Activated CD8-positive, alpha-beta T cell treated with anti-CD3 and anti-CD28 coated beads, Interleukin-2, amount 10 ng/mL, durations not matched to agents 7 days and 5 days (primary cell): ENCODE measurements around the gene HSPB9. TPM values are rescaled to one million over a fixed set of nuclear protein-coding genes. Genes with fewer than 3 reads are reported as not detected.
A peak's percentile ranks its signal among the peaks of the same experiment; 100 is the strongest.

Experiments used
- ATAC-seq: fragments of 150-1000 bp; cut with Tn5 transposase; one replicate; pipeline ENCODE4 v1.10.0; 2021; ENCODE audit warnings: moderate library complexity
- CTCF ChIA-PET: fragments of 350-600 bp; sonication (Branson Sonifier 250); formaldehyde crosslinking; loops from one replicate; lab custom pipeline; 2021; ENCODE audit warnings: antibody characterized with exemption; lab: Charles Lee
- POLR2A ChIA-PET: fragments of 350-600 bp; sonication (Branson Sonifier 250); formaldehyde crosslinking; loops from one replicate; lab custom pipeline; 2021; ENCODE audit warnings: antibody characterized with exemption; lab: Charles Lee
- DNase-seq: peaks from one replicate; pipeline ENCODE4 v3.0.0-alpha.2; 2020
- H3K27ac Mint-ChIP-seq: one replicate; pipeline ENCODE4 v1.8.0; 2021; ENCODE audit warnings: mild to moderate bottlenecking, mixed read lengths
- H3K27me3 Mint-ChIP-seq: one replicate; pipeline ENCODE4 v1.8.0; 2021; ENCODE audit warnings: low read depth, mixed read lengths
- H3K36me3 Mint-ChIP-seq: one replicate; pipeline ENCODE4 v1.8.0; 2021; ENCODE audit warnings: low read depth, mixed read lengths
- H3K4me1 Mint-ChIP-seq: one replicate; pipeline ENCODE4 v1.8.0; 2021; ENCODE audit warnings: low read depth, mixed read lengths
- H3K4me3 Mint-ChIP-seq: one replicate; pipeline ENCODE4 v1.8.0; 2021; ENCODE audit warnings: mild to moderate bottlenecking, mixed read lengths
- H3K9me3 Mint-ChIP-seq: one replicate; pipeline ENCODE4 v1.8.0; 2022; ENCODE audit warnings: mixed read lengths; ENCODE audit not compliant: insufficient read depth
- total RNA-seq, 2 experiments: library from RNA; stranded (reverse); gene quantifications; one replicate each; pipeline ENCODE4 v1.2.3, GENCODE V29; 2021

HSPB9 gene
- total RNA-seq, 2 experiments from 2014 or later = 0.16 to 0.29 TPM

DNA sequence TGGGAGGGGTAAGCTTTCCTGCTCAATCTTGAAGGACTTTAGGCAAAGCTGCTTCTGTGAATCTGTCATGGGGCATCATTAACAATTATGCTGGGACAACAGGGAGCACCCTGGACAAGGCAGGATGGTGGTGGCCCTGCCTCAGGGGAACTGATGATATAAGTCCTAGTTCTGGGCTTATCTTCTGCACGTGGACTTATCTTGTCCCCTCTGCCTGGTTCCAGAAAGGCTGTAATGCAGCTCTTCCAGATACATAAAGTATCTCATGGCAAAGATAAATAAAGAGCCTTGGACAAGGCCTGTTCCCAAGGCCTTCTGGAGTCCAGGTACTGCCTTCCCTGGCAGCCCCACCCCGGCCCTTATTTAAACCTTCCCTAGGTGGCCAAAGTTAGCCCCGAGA, 18.3 kb upstream of the HSPB9 start:
- Mint-ChIP-seq H3K27ac (no peak overlapping the region), H3K4me3 (no peak overlapping the region), H3K36me3 (peaks cover 43% of the 10 kb centered on the region), H3K4me1 (peaks cover 24% of the 10 kb centered on the region), H3K27me3 (no peaks in the 10 kb centered on the region), H3K9me3 (no peaks in the 10 kb centered on the region)
- no peak for DNase-seq
- POLR2A ChIA-PET = interaction anchor here (1.2 to 2.5 kb wide), 2 partner anchors 9 to 16 kb away, joined by 3 to 11 read pairs; partner anchors contain the start of gene DHX58
- CTCF ChIA-PET = interaction anchor here (1.8 to 1.9 kb wide), 2 partner anchors 38 to 79 kb away, joined by 8 read pairs; no protein-coding TSS in a partner anchor
- ATAC-seq = no peak

DNA sequence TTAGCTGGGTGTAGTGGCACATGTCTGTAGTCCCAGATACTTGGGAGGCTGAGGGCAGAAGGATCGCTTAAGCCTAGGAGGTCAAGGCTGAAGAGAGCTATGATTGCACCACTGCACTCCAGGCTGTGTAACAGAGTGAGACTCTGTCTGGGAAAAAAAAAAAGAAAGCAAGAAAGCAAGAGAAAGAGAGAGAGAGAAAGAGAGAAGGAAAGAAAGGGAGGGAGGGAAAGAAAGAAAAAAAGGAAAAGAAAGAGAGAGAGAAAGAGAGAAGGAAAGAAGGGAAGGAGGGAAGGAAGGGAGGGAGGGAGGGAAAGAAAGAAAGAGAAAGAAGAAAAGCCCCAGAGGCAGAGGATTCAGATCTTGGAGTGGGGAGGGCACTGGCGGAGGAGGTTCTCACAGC, 16.6 kb upstream of the HSPB9 start:
- CTCF ChIA-PET = interaction anchor here (1.4 to 16.9 kb wide), 6 partner anchors 35 to 90 kb away, joined by 3 to 168 read pairs (median 5); partner anchors contain the start of genes DNAJC7 and NKIRAS2
- Mint-ChIP-seq H3K36me3 (peaks cover 54% of the 10 kb centered on the region), H3K4me1 (peaks cover 36% of the 10 kb centered on the region), H3K9me3 (no peaks in the 10 kb centered on the region), H3K27ac (peak overlapping the region; percentile 46), H3K27me3 (no peaks in the 10 kb centered on the region), H3K4me3 (no peak overlapping the region)
- no peak for DNase-seq
- no peak for ATAC-seq
- POLR2A ChIA-PET = no interaction called here

GRCh38 chr17:42107124-42107523, 15.5 kb upstream of the HSPB9 start:
- Mint-ChIP-seq H3K27ac (no peak overlapping the region), H3K27me3 (no peaks in the 10 kb centered on the region), H3K36me3 (peaks cover 56% of the 10 kb centered on the region), H3K4me3 (no peak overlapping the region), H3K9me3 (no peaks in the 10 kb centered on the region), H3K4me1 (peaks cover 46% of the 10 kb centered on the region)
- ATAC-seq = no peak
- no peak for DNase-seq
- CTCF ChIA-PET = interaction anchor here (0.8 to 16.9 kb wide), 9 partner anchors 10 to 144 kb away, joined by 3 to 168 read pairs (median 6); partner anchors contain the start of genes DNAJC7, KAT2A and NKIRAS2
- POLR2A ChIA-PET = interaction anchor here (1.1 to 2.2 kb wide), 4 partner anchors 8 to 141 kb away, joined by 3 to 7 read pairs (median 3); partner anchors contain the start of gene CNP

DNA sequence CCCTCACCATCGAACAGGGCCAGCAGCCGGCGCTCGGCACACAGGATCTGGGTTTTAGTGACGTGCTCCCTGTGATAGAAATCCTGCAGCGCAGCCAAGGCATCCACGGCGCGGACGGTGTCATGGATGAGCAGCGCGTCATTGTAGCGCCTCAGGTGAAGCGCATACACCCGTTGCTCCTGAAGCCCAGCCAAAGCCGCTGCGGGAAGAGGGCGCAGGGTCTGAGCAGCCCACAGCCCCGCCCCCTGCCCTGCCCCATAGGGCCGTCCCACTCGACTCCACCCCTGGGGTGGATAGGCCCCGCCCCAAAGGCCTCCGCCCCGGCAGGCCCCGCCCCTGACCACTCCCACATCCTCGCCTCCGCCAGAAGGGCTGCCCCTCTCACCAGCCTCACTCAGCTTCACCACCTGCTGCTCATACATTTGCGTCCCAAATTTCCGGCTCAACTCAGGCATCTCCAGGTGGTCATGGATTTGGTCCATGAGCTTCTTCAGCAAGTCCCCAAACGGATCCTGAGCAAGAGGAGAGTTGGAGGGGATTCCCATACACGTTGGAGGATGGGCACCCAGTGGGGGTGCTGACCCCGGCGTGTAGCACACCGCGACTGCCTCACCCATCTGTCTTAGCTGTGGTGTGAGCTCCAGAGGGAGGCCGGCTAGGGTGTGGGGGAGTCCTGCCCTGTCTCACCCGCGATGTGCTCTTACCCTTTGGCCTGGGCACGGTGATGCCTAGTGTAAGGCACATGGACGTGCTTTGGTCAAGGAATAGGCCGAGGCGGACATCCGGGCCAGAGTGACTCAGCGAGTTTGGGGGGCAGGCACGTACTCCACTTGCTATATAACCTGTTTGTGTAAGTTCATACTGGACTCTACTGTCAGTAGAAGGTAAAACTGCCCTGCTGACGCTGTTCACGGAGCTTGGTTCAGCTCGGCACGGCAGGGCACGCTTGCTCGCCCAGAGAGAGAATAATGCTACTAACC, 14.7 kb upstream of the HSPB9 start:
- no peaks in the 10 kb centered on the region for H3K9me3 Mint-ChIP-seq
- H3K36me3 Mint-ChIP-seq = peaks cover 56% of the 10 kb centered on the region

DNA sequence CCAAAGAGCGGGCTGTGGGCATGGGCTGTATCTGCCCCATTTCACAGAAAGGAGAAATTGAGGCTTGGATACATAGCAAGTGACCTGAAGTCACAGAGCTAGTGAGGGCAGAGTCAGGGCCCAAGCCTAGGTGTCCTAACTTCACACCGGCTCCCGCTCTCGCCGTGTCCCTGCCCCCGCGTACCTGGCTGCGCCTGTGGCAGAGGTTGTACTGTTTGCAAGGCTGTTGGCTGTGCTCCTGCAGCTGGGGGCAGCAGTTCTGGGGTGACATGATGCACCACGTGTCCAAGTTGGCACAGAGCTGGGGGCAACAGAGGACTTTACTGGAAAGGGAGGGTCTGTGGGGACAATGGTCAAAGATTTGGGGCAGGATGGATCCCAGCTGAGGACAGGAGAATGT, 13.5 kb upstream of the HSPB9 start:
- Mint-ChIP-seq H3K4me1 (peaks cover 56% of the 10 kb centered on the region), H3K27ac (no peak overlapping the region), H3K4me3 (no peak overlapping the region), H3K36me3 (peaks cover 57% of the 10 kb centered on the region), H3K27me3 (no peaks in the 10 kb centered on the region), H3K9me3 (no peaks in the 10 kb centered on the region)
- ATAC-seq = no peak
- ChIA-PET CTCF (interaction anchor here (1.1 to 16.9 kb wide), 7 partner anchors 8 to 146 kb away, joined by 4 to 168 read pairs (median 7); partner anchors contain the start of genes KAT2A and ZNF385C), POLR2A (interaction anchor here (1.9 to 2.2 kb wide), 2 partner anchors 17 to 143 kb away, joined by 4 to 7 read pairs; partner anchors contain the start of gene CNP)
- DNase-seq = no peak

More for the DNA sequence above, 14.7 kb upstream of the HSPB9 start:
- ChIA-PET POLR2A (interaction anchor here (1.0 to 2.2 kb wide), 7 partner anchors 9 to 142 kb away, joined by 3 to 7 read pairs (median 3); partner anchors contain the start of genes CNP and NKIRAS2), CTCF (interaction anchor here (1.0 to 16.9 kb wide), 8 partner anchors 12 to 298 kb away, joined by 3 to 168 read pairs (median 6); partner anchors contain the start of genes DNAJC7, KAT2A and NKIRAS2)
- peak; percentile 95 for DNase-seq
- Mint-ChIP-seq H3K4me3 (peak overlapping the region; percentile 60), H3K4me1 (peaks cover 49% of the 10 kb centered on the region), H3K27me3 (no peaks in the 10 kb centered on the region), H3K27ac (peak overlapping the region; percentile 37)
- peak; percentile 80 for ATAC-seq

- peaks cover 64% of the 10 kb centered on the region for H3K4me1 Mint-ChIP-seq
- ATAC-seq = no peak
- peak overlapping the region; percentile 90 for H3K4me3 Mint-ChIP-seq
- DNase-seq = no peak
- no peaks in the 10 kb centered on the region for H3K27me3 Mint-ChIP-seq
- peak overlapping the region; percentile 98 for H3K27ac Mint-ChIP-seq
- H3K36me3 Mint-ChIP-seq = peaks cover 55% of the 10 kb centered on the region
- ChIA-PET CTCF (interaction anchor here (0.7 to 16.9 kb wide), 12 partner anchors 10 to 293 kb away, joined by 3 to 168 read pairs (median 6); partner anchors contain the start of genes DNAJC7, NKIRAS2 and ZNF385C), POLR2A (interaction anchor here (0.6 to 6.1 kb wide), 7 partner anchors 11 to 143 kb away, joined by 3 to 96 read pairs (median 22); partner anchors contain the start of genes CNP, DNAJC7, HSPB9 and KAT2A)
- no peaks in the 10 kb centered on the region for H3K9me3 Mint-ChIP-seq
Observed at GRCh38 chr17:42110301-42111264, 12.0 kb upstream of the HSPB9 start.

DNA sequence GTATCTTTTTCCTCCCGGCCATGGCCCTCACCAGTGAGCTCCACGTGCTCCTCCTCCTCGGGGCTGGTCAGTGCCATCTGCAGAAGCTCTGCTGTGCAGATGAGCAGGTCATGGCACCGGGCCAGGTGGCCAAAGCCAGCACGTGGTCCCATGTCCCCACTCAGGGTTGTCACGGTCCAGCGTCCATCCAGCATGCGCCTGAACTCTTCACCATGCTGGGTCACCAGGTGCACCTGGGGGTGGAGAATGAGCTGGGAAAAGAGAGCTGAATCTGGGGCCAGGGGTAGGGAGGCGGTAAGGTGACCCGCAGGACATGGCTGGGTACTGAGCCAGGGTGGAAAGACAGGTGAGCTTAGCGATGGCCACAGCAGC, 11.4 kb upstream of the HSPB9 start:
- no peaks in the 10 kb centered on the region for H3K27me3 Mint-ChIP-seq
- H3K4me1 Mint-ChIP-seq = peaks cover 66% of the 10 kb centered on the region
- POLR2A ChIA-PET = interaction anchor here (0.7 to 6.1 kb wide), 13 partner anchors 10 to 901 kb away, joined by 3 to 96 read pairs (median 10); partner anchors contain the start of genes CNP, DNAJC7, HSPB9 and KAT2A
- H3K9me3 Mint-ChIP-seq = no peaks in the 10 kb centered on the region
- CTCF ChIA-PET = interaction anchor here (0.7 to 16.9 kb wide), 11 partner anchors 8 to 292 kb away, joined by 3 to 168 read pairs (median 6); partner anchors contain the start of genes DNAJC7 and NKIRAS2
- H3K36me3 Mint-ChIP-seq = peaks cover 56% of the 10 kb centered on the region
- peak overlapping the region; percentile 98 for H3K27ac Mint-ChIP-seq
- DNase-seq (no peak), ATAC-seq (no peak)
- peak overlapping the region; percentile 90 for H3K4me3 Mint-ChIP-seq

DNA sequence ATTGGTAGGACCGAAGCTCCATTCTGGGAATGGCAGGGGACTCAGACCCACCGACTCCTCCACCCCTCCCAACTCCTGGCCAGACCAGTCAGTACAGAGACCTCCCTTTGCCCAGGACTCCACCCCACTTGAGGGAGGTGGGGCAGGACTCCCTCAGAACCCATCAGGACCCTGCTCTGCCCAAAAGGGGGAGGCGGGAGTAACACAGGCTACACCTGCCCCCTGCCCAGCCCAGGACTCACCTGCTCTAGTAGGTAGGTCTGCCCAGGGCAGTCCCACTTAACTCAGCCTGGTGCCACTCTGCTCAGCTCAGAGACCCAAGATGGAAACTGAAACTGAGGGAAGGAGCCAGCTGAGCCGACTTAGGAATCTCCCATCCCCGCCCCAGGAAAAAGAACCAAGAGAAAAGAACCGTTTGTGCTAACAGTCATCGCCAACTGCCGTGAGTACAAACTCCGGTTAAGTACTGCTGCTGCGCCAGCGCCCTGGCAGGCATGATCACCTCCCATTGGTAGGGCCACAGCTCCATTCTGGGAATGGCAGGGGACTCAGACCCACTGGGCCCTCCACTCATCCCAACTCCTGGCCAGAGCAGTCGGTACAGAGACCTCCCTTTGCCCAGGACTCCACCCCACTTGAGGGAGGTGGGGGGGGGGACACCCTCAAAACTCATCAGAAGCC, 10.6 kb upstream of the HSPB9 start:
- peaks cover 68% of the 10 kb centered on the region for H3K4me1 Mint-ChIP-seq

GRCh38 chr17:42112552-42113176, 9.9 kb upstream of the HSPB9 start, which contains the start of gene DHX58:
Gene DHX58 (minus strand): TSS chr17:42112714. CDS start chr17:42111892, 822 bp downstream.
- Mint-ChIP-seq H3K36me3 (peaks cover 62% of the 10 kb centered on the region), H3K27ac (peak within 1 kb of the TSS; percentile 98), H3K4me3 (peak within 1 kb of the TSS; percentile 90), H3K4me1 (peaks cover 68% of the 10 kb centered on the region), H3K27me3 (no peaks in the 10 kb centered on the region), H3K9me3 (no peaks in the 10 kb centered on the region)
- ChIA-PET CTCF (interaction anchor here (0.7 to 16.9 kb wide), 13 partner anchors 11 to 149 kb away, joined by 3 to 168 read pairs (median 9); partner anchors contain the start of genes DNAJC7, KCNH4 and NKIRAS2), POLR2A (interaction anchor here (0.5 to 6.1 kb wide), 32 partner anchors 9 to 464 kb away, joined by 3 to 96 read pairs (median 4); partner anchors contain the start of genes ACLY, CNP, DNAJC7 and GHDC)
- peak; percentile 89 for ATAC-seq
- DNase-seq = peak; percentile 92

More for the DNA sequence above, 10.6 kb upstream of the HSPB9 start:
- H3K36me3 Mint-ChIP-seq = peaks cover 58% of the 10 kb centered on the region
- peak overlapping the region; percentile 98 for H3K27ac Mint-ChIP-seq
- peak overlapping the region; percentile 90 for H3K4me3 Mint-ChIP-seq
- no peaks in the 10 kb centered on the region for H3K27me3 Mint-ChIP-seq
- DNase-seq (peak; percentile 49), ATAC-seq (peak; percentile 11)
- ChIA-PET CTCF (interaction anchor here (0.7 to 16.9 kb wide), 14 partner anchors 9 to 291 kb away, joined by 3 to 168 read pairs (median 8); partner anchors contain the start of genes DNAJC7 and NKIRAS2), POLR2A (interaction anchor here (0.6 to 6.1 kb wide), 29 partner anchors 8 to 1021 kb away, joined by 3 to 96 read pairs (median 4); partner anchors contain the start of genes ACLY, CNP, DNAJC7 and GHDC)
- no peaks in the 10 kb centered on the region for H3K9me3 Mint-ChIP-seq
